Mammary epithelial cell (primary cell): ENCODE data around the gene EP300.

Source experiments
- EZH2 ChIP-seq: IDR thresholded peaks from 2 replicates; pipeline ENCODE4 v1.6.1; 2012; ENCODE audit warnings: low read length, inconsistent platforms, borderline replicate concordance
- TF ChIP-seq, protein P1 (sequence below), 2 donors: IDR thresholded peaks in 1 of 2; conservative IDR thresholded peaks in 1 of 2; 2 replicates each; pipeline ENCODE4 v1.5.1; 2011 to 2012; ENCODE audit warnings: inconsistent platforms in 2 of 2, low read length in 2 of 2, mild to moderate bottlenecking in 2 of 2, control low read depth in 1 of 2, low read depth in 1 of 2; ENCODE audit not compliant: insufficient read depth in 1 of 2; ENCODE audit errors: extremely low read depth in 1 of 2

DNA sequence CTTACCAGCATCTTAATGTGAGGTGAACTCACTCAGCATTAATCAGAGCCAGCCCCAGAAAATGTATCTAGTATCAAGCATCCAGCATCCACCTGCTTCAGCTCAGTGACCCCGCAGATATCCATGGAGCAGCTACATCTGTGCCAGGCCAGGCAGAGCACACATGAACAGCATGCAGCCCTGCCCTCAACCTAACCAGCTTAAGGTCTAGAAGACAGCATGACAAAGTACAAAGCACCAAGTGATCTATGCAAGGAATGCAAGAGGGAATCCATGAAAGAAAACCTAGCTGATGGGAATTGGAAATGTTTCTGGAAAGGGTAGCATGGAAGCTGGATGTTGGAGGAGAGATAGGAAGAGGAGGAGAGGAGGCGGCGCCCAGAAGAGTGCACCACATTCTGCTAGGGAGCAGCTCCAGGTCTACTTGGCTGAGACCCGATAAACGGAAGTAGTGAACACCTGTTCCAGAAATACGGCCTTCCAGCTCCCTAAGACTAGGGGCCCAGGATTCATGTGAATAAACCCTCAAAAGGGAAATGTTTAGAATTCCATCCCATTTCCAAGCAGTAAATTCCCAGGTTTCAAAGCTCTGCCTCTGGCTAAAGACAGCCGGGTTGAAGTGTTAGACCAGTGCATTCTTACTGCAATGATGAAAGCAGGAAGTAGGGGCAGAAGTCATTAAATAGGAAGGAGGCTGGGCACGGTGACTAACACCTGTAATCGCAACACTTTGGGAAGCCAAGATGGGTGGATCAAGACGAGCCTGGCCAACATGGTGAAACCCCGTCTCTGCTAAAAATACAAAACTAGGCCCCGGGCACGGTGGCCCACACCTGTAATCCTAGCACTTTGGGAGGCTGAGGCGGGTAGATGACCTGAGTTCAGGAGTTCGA is 89.2 kb downstream of the EP300 start:
- TF ChIP-seq EZH2: no peak
- TF ChIP-seq, protein P1, sequence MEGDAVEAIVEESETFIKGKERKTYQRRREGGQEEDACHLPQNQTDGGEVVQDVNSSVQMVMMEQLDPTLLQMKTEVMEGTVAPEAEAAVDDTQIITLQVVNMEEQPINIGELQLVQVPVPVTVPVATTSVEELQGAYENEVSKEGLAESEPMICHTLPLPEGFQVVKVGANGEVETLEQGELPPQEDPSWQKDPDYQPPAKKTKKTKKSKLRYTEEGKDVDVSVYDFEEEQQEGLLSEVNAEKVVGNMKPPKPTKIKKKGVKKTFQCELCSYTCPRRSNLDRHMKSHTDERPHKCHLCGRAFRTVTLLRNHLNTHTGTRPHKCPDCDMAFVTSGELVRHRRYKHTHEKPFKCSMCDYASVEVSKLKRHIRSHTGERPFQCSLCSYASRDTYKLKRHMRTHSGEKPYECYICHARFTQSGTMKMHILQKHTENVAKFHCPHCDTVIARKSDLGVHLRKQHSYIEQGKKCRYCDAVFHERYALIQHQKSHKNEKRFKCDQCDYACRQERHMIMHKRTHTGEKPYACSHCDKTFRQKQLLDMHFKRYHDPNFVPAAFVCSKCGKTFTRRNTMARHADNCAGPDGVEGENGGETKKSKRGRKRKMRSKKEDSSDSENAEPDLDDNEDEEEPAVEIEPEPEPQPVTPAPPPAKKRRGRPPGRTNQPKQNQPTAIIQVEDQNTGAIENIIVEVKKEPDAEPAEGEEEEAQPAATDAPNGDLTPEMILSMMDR (conservative IDR thresholded peaks at IDR 0.05 in 1 of 2, IDR thresholded peaks at IDR 0.05 in 1 of 2; ENCODE audit: extremely low read depth in 1 of 2, insufficient read depth in 1 of 2, low read depth in 1 of 2, low read length in 2 of 2): no peak
